ENCODE results near the gene SIRT3.
"Not testable (repeated sequence)": the region's sequence is repeated elsewhere in the genome, so short reads cannot be mapped to it uniquely, and the experiment has no call there.

SIRT3 gene

DNA sequence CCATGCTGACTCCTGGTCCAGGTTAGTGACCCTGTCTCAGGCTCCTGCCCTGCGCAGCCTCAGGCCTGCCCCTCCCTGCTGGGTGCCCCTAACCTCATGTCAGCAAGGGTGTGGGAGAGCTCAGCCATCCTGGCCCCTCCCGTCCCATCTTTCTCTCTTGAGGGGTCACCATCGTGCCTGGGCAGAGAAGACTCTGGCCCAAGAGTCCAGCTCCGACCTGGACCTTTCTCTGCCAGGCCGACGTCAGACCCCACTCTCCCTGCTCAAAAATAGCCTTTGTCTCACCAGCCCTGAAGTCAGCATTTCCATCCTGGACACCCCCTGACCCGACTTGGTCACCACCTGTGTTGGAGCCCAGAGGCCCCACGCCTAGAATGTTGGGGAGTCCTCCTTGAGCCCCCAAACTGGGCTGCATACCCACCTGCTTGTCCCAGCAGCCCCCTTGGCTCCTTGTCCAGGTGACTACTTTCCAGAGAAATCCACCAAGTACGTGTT lies 38.4 kb downstream of the SIRT3 start:
- H3K36me3 ChIP-seq (ENCODE audit: control insufficient read depth, insufficient read depth, low read length, severe bottlenecking), result peaks cover 4% of the 10 kb centered on the region
- H3K27me3 ChIP-seq (replicated peaks; ENCODE audit: control insufficient read depth, insufficient read depth, low read length), result no peaks in the 10 kb centered on the region
- H3K9me3 ChIP-seq (ENCODE audit: control insufficient read depth, low read length), result no peaks in the 10 kb centered on the region
- H3K4me3 ChIP-seq (ENCODE audit: low read length), result no peak overlapping the region
- no peak for DNase-seq (ENCODE audit: low read depth)
- no peaks in the 10 kb centered on the region for H3K4me1 ChIP-seq (ENCODE audit: control insufficient read depth, insufficient read depth, low read length)
- no peak overlapping the region for H3K9ac ChIP-seq (ENCODE audit: low read length)

DNA sequence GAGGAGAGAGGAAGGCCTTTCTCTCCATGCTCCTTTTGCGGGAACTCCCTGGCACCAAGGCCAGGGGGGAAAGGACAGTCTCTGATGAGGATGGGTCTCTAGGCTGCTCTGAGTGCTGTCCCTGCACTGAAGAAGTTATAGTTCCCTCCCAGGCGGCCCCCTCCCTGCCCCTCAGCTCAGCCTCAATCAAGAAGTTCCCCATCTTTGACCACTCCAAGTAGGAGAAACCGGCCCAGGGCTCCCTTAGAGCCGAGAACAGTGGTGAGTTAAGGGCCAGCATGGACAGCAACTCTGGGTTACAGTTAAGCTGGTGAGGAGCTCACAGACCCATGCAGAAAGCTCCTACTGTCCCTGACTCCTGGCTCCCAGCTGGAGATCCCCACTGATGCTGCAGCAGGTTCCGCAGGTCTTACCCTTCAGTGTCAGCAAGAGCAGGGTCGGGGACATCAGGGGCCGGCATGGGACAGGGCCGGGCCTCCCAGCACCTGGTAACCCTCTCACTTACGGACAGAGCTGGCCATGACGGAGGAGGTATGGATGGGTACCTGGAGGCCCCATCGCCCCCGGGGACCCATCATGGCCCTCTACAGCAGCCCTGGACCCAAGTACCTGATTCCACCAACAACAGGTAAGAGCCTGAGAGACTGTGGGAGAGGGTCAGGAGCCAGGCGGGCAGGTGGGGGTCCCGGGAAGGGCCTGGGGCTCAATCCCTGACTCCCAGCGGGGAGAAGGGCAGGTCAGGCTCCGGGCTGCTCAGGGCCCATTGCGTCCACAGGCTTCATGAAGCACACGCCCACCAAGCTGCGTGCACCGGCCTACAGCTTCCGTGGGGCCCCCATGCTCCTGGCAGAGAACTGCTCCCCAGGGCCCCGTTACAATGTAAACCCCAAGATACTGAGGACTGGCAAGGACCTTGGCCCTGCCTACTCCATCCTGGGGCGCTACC lies 39.1 kb downstream of the SIRT3 start:
- H3K27me3 ChIP-seq (replicated peaks; ENCODE audit: control insufficient read depth, insufficient read depth, low read length), result no peaks in the 10 kb centered on the region
- no peak overlapping the region for H3K4me3 ChIP-seq (ENCODE audit: low read length)
- no peaks in the 10 kb centered on the region for H3K4me1 ChIP-seq (ENCODE audit: control insufficient read depth, insufficient read depth, low read length)
- DNase-seq (ENCODE audit: low read depth), result no peak
- H3K9me3 ChIP-seq (ENCODE audit: control insufficient read depth, low read length), result no peaks in the 10 kb centered on the region
- no peak overlapping the region for H3K9ac ChIP-seq (ENCODE audit: low read length)
- peaks cover 4% of the 10 kb centered on the region for H3K36me3 ChIP-seq (ENCODE audit: control insufficient read depth, insufficient read depth, low read length, severe bottlenecking)

DNA sequence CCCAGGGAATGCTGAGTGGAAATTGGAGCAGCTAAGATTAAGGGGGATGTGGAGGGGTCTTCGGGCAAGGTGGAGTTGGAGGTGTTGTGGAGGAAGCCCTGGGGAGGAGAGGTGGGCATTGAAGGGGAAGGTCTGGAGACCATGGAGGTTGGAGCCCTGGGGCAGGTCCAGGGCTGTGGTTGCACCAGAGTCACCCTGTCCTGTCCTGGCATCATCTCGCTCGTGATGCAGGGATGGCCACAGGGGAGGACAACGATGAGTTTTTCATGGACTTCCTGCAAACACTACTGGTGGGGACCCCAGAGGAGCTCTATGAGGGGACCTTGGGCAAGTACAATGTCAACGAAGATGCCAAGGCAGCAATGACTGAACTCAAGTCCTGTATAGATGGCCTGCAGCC lies 42.7 kb downstream of the SIRT3 start:
- not testable (repeated sequence) for H3K9ac ChIP-seq (ENCODE audit: low read length); H3K36me3 ChIP-seq (ENCODE audit: control insufficient read depth, insufficient read depth, low read length, severe bottlenecking); H3K27me3 ChIP-seq (replicated peaks; ENCODE audit: control insufficient read depth, insufficient read depth, low read length); H3K9me3 ChIP-seq (ENCODE audit: control insufficient read depth, low read length); H3K4me3 ChIP-seq (ENCODE audit: low read length); DNase-seq (ENCODE audit: low read depth); H3K4me1 ChIP-seq (ENCODE audit: control insufficient read depth, insufficient read depth, low read length)

DNA sequence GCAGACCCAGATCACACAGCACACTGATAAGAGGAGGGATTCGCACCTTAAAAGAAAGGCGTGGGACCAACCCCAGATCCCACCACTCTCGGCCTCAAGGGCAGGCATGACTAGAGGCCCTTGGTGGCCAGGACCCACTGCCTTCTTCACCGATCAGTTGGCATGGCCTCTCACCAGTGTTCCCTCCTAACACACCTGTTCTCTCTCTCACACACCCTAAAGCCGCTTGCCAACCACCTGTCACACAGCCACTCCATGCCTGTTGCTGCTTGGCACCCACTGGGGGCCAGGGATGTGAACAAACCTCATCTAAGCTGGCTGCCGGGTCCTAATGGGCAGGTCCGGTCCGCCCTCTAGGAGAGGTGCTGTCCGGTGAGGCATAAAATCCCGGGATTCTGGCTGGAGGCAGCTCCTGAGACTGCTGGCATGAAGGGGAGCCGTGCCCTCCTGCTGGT lies 43.4 kb downstream of the SIRT3 start, which contains the start of gene SCGB1C1:
Gene SCGB1C1, plus strand, starts transcription at position 405 of the 455 bp plus-strand sequence. Its CDS starts 22 bp downstream, at position 427.
- H3K4me1 ChIP-seq (ENCODE audit: control insufficient read depth, insufficient read depth, low read length); H3K36me3 ChIP-seq (ENCODE audit: control insufficient read depth, insufficient read depth, low read length, severe bottlenecking); H3K27me3 ChIP-seq (replicated peaks; ENCODE audit: control insufficient read depth, insufficient read depth, low read length); H3K4me3 ChIP-seq (ENCODE audit: low read length); H3K9me3 ChIP-seq (ENCODE audit: control insufficient read depth, low read length); H3K9ac ChIP-seq (ENCODE audit: low read length); DNase-seq (ENCODE audit: low read depth): not testable (repeated sequence)

DNA sequence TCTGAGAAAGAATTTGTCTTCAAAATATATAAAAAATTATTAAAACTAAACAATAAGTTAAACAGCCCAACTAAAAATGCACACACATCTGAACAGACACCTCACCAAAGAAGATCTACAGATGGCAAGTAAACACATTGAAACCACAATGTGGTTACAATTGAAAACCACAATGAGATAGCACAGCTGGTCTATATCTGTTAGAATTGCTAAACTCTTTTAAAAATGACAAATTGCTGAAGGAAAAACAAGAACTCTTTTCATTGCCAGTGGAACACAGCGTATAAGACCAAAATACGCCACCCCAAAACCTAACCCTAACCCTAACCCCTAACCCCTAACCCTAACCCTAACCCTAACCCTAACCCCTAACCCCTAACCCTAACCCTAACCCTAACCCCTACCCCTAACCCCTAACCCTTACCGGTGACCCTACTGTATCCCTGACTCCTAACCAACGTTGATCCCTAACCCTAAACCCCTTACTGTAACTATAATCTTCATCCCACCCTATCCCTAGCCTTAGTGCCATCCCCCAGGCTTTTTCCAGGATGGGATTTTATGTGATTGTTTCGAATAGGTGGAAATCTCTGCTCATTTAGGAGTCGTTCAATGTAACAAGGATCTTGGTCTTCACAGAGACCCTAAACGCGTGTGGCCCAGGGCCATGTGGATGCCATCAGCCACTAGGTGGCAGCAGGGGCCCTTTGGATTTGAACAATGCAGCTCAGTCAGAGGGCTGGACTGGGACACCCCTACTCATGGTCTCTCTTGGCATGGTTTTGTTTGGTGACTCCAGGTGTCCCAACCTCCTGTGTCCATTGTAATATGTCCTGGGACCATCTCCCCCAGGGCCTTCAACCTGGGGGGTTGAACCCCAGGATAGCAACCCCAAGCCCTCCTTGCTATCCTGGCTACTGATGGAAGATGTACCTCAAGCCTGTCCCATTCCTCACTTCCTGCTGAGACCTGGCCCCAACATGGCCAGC lies 44.4 kb downstream of the SIRT3 start:
- H3K36me3 ChIP-seq (ENCODE audit: control insufficient read depth, insufficient read depth, low read length, severe bottlenecking); H3K9ac ChIP-seq (ENCODE audit: low read length); DNase-seq (ENCODE audit: low read depth); H3K27me3 ChIP-seq (replicated peaks; ENCODE audit: control insufficient read depth, insufficient read depth, low read length); H3K4me1 ChIP-seq (ENCODE audit: control insufficient read depth, insufficient read depth, low read length); H3K4me3 ChIP-seq (ENCODE audit: low read length); H3K9me3 ChIP-seq (ENCODE audit: control insufficient read depth, low read length): not testable (repeated sequence)

DNA sequence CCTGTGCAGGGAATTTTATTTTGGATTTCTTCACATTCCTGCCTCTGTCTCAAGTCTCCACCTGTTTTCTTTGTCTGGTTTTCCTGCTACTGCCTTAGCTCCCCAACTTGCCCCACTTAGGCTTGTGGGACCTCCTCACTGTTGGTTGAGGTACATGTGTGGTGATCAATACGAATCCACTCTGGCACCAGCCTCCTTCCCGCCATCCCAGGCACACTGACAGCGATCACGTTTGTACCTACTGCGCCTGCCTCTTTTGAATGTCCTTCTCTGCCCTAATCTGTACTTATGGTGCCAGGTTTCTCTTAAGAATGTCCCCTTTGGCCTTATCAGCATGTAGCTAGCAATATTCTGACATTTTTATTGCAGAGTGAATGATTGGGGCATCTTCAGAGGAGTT lies 45.6 kb downstream of the SIRT3 start:
- DNase-seq (ENCODE audit: low read depth); H3K9ac ChIP-seq (ENCODE audit: low read length); H3K4me3 ChIP-seq (ENCODE audit: low read length): not testable (repeated sequence)

DNA sequence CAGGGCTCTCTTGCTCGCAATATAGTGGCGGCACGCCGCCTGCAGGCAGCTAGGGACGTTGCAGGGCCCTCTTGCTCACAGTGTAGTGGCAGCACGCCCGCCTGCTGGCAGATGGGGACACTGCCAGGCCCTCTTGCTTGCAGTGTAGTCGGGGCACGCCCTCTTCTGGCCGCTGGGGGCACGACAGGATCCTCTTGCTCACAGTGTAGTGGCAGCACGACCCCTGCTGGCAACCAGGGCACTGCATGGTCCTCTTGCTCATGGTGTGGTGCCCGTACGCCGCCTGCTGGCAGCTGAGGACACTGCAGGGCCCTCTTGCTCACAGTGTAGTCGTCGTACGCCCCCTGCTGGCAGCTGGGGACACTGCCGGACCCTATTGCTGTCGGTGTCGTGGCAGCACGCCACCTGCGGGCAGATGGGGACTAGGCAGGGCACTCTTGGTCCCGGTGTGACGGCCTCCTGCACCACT lies 46.3 kb downstream of the SIRT3 start:
- not testable (repeated sequence) for DNase-seq (ENCODE audit: low read depth); H3K4me1 ChIP-seq (ENCODE audit: control insufficient read depth, insufficient read depth, low read length); H3K4me3 ChIP-seq (ENCODE audit: low read length); H3K9ac ChIP-seq (ENCODE audit: low read length); H3K36me3 ChIP-seq (ENCODE audit: control insufficient read depth, insufficient read depth, low read length, severe bottlenecking); H3K9me3 ChIP-seq (ENCODE audit: control insufficient read depth, low read length); H3K27me3 ChIP-seq (replicated peaks; ENCODE audit: control insufficient read depth, insufficient read depth, low read length)

More for the DNA sequence above, 45.6 kb downstream of the SIRT3 start:
- not testable (repeated sequence) for H3K36me3 ChIP-seq (ENCODE audit: control insufficient read depth, insufficient read depth, low read length, severe bottlenecking); H3K9me3 ChIP-seq (ENCODE audit: control insufficient read depth, low read length); H3K27me3 ChIP-seq (replicated peaks; ENCODE audit: control insufficient read depth, insufficient read depth, low read length); H3K4me1 ChIP-seq (ENCODE audit: control insufficient read depth, insufficient read depth, low read length)

DNA sequence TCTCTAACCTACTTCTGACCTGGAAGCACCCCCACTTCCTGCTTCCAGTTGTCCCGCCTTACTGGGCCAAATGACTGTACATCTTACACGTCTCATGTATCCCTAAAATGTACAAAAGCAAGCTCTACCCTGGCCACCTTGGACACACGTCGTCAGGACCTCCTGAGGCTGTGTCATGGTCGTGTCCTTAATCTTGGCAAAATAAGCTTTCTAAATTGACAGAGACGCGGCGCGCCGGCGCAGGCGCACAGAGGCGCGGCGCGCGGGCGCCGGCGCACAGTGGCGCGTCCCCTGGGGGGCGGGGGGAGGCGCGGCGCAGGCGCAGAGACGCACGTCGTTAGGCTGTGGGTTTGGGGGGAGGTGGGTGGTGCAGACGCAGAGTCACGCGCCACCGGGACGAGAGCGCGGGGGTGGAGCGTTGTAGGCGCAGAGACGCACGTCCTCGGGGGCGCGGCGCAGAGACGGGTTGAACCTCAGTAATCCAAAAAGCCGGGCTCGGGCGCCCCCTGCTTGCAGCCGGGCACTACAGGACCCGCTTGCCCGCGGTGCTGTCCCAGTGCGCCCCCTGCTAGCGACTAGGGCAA lies 46.9 kb downstream of the SIRT3 start:
- not testable (repeated sequence) for H3K4me1 ChIP-seq (ENCODE audit: control insufficient read depth, insufficient read depth, low read length); H3K27me3 ChIP-seq (replicated peaks; ENCODE audit: control insufficient read depth, insufficient read depth, low read length); H3K4me3 ChIP-seq (ENCODE audit: low read length); H3K9ac ChIP-seq (ENCODE audit: low read length); H3K9me3 ChIP-seq (ENCODE audit: control insufficient read depth, low read length); H3K36me3 ChIP-seq (ENCODE audit: control insufficient read depth, insufficient read depth, low read length, severe bottlenecking); DNase-seq (ENCODE audit: low read depth)

DNA sequence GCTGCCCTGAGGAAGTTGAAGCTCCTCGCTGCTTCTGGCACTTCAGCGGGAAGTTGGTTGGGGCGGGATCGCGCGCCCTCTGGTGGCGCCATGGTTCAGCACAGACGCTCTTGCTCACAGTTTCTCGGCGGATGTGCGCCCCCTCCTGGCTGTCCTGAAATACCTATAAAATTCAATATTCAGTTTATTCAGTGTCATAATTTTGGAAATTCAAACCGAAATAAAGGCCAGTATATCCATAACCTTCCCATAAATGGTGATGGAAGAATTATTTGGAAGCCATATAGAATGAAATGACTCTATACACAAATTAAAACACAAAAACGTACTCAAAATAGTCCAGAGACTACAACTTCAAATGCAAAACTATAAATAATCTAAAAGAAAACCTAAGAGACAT lies 55.9 kb downstream of the SIRT3 start:
- not testable (repeated sequence) for DNase-seq (ENCODE audit: low read depth); H3K4me3 ChIP-seq (ENCODE audit: low read length); H3K36me3 ChIP-seq (ENCODE audit: control insufficient read depth, insufficient read depth, low read length, severe bottlenecking); H3K27me3 ChIP-seq (replicated peaks; ENCODE audit: control insufficient read depth, insufficient read depth, low read length); H3K4me1 ChIP-seq (ENCODE audit: control insufficient read depth, insufficient read depth, low read length); H3K9me3 ChIP-seq (ENCODE audit: control insufficient read depth, low read length); H3K9ac ChIP-seq (ENCODE audit: low read length)

Measured in adipocyte (in vitro differentiated cells).